GM19455 (cell line): ENCODE results near the gene FCAR.
"Not testable (repeated sequence)": the region's sequence is repeated elsewhere in the genome, so short reads cannot be mapped to it uniquely, and the experiment has no call there.

ENCODE experiments used
- ATAC-seq: cut with Tn5 transposase; IDR thresholded peaks from one replicate; pipeline ENCODE4 v1.9.1; 2021; ENCODE audit not compliant: unreplicated experiment

Gene FCAR

GRCh38 chr19:54873990-54874389 is at the start of gene FCAR:
FCAR (plus strand) TSS chr19:54874235; CDS start chr19:54874290, 55 bp downstream.
- ATAC-seq, result no peak

- ATAC-seq, result not testable (repeated sequence)
Observed at GRCh38 chr19:54824416-54824815, 49.6 kb upstream of the FCAR start.

- ATAC-seq, result not testable (repeated sequence)
Observed at GRCh38 chr19:54825326-54825725, 48.7 kb upstream of the FCAR start.

GRCh38 chr19:54828064-54828463 is 46.0 kb upstream of the FCAR start:
- ATAC-seq, result not testable (repeated sequence)

GRCh38 chr19:54832496-54832895 is 41.5 kb upstream of the FCAR start, which contains the start of gene KIR2DS4:
KIR2DS4 (plus strand) TSS chr19:54832676.
- ATAC-seq, result not testable (repeated sequence)

- ATAC-seq, result not testable (repeated sequence)
Observed at GRCh38 chr19:54835126-54835525, 38.9 kb upstream of the FCAR start.

GRCh38 chr19:54837522-54837921 is 36.5 kb upstream of the FCAR start:
- not testable (repeated sequence) for ATAC-seq

- ATAC-seq, result not testable (repeated sequence)
Observed at GRCh38 chr19:54843171-54843570, 30.9 kb upstream of the FCAR start.

- ATAC-seq, result not testable (repeated sequence)
Observed at GRCh38 chr19:54850061-54850640, 23.9 kb upstream of the FCAR start, which contains the start of gene KIR3DL2. KIR3DL2 (plus strand) TSS chr19:54850443; CDS start chr19:54850476, 33 bp downstream.

- no peak for ATAC-seq
Observed at GRCh38 chr19:54850930-54851329, 23.1 kb upstream of the FCAR start.

- ATAC-seq, result no peak
Observed at GRCh38 chr19:54851353-54851752, 22.7 kb upstream of the FCAR start.

- ATAC-seq, result not testable (repeated sequence)
Observed at GRCh38 chr19:54855241-54855640, 18.8 kb upstream of the FCAR start.

- not testable (repeated sequence) for ATAC-seq
Observed at GRCh38 chr19:54858476-54858875, 15.6 kb upstream of the FCAR start.

GRCh38 chr19:54859421-54859820 is 14.6 kb upstream of the FCAR start:
- not testable (repeated sequence) for ATAC-seq

- not testable (repeated sequence) for ATAC-seq
Observed at GRCh38 chr19:54863459-54863858, 10.6 kb upstream of the FCAR start.

GRCh38 chr19:54871696-54872095 is 2.3 kb upstream of the FCAR start:
- ATAC-seq, result no peak

GRCh38 chr19:54875506-54875905 is 1.5 kb downstream of the FCAR start:
- no peak for ATAC-seq

- no peak for ATAC-seq
Observed at GRCh38 chr19:54877471-54877870, 3.4 kb downstream of the FCAR start.

GRCh38 chr19:54881884-54882283 is 7.8 kb downstream of the FCAR start:
- no peak for ATAC-seq

- ATAC-seq, result no peak
Observed at GRCh38 chr19:54882758-54883157, 8.7 kb downstream of the FCAR start.

GRCh38 chr19:54883228-54883627 is 9.2 kb downstream of the FCAR start:
- no peak for ATAC-seq

- ATAC-seq, result no peak
Observed at GRCh38 chr19:54888239-54888638, 14.2 kb downstream of the FCAR start.

- no peak for ATAC-seq
Observed at GRCh38 chr19:54889566-54889965, 15.5 kb downstream of the FCAR start.
